Measurements from ENCODE around the gene PTPRG. TPM values are rescaled to one million over a fixed set of nuclear protein-coding genes. Genes with fewer than 3 reads are reported as not detected.
A peak's percentile ranks its signal among the peaks of the same experiment; 100 is the strongest.

The PTPRG gene
- total RNA-seq, 1 donor from 2014 or later = 77.2 TPM

- Mint-ChIP-seq H3K36me3 (peaks cover 14% of the 10 kb centered on the region), H3K4me1 (ENCODE audit: unreplicated experiment) (peaks cover 23% of the 10 kb centered on the region), H3K27ac (no peak overlapping the region), H3K9me3 (peaks cover 12% of the 10 kb centered on the region), H3K4me3 (no peak overlapping the region), H3K27me3 (no peaks in the 10 kb centered on the region)
- no peak for TF ChIP-seq CTCF (conservative IDR thresholded peaks at IDR 0.05)
- DNase-seq (ENCODE audit: extremely low spot score, unreplicated experiment) = no peak
Observed at GRCh38 chr3:61934505-61934871, 373.1 kb downstream of the PTPRG start.

- peaks cover 12% of the 10 kb centered on the region for H3K9me3 Mint-ChIP-seq
- no peak overlapping the region for H3K4me3 Mint-ChIP-seq
- TF ChIP-seq CTCF (conservative IDR thresholded peaks at IDR 0.05) = no peak
- no peak for DNase-seq (ENCODE audit: extremely low spot score, unreplicated experiment)
- no peaks in the 10 kb centered on the region for H3K27me3 Mint-ChIP-seq
- H3K4me1 Mint-ChIP-seq (ENCODE audit: unreplicated experiment) = peaks cover 20% of the 10 kb centered on the region
- no peak overlapping the region for H3K27ac Mint-ChIP-seq
- peaks cover 14% of the 10 kb centered on the region for H3K36me3 Mint-ChIP-seq
Observed at GRCh38 chr3:61935814-61936213, 374.4 kb downstream of the PTPRG start.

GRCh38 chr3:61936344-61936937 lies 375.1 kb downstream of the PTPRG start:
- no peak for DNase-seq (ENCODE audit: extremely low spot score, unreplicated experiment)
- Mint-ChIP-seq H3K36me3 (peaks cover 14% of the 10 kb centered on the region), H3K4me3 (no peak overlapping the region), H3K27ac (no peak overlapping the region), H3K4me1 (ENCODE audit: unreplicated experiment) (peaks cover 20% of the 10 kb centered on the region), H3K27me3 (no peaks in the 10 kb centered on the region), H3K9me3 (peaks cover 12% of the 10 kb centered on the region)
- peak; percentile 73 for TF ChIP-seq CTCF (conservative IDR thresholded peaks at IDR 0.05)

- H3K4me3 Mint-ChIP-seq = no peak overlapping the region
- H3K4me1 Mint-ChIP-seq (ENCODE audit: unreplicated experiment) = peaks cover 20% of the 10 kb centered on the region
- no peak for DNase-seq (ENCODE audit: extremely low spot score, unreplicated experiment)
- peaks cover 14% of the 10 kb centered on the region for H3K36me3 Mint-ChIP-seq
- no peak for TF ChIP-seq CTCF (conservative IDR thresholded peaks at IDR 0.05)
- no peaks in the 10 kb centered on the region for H3K27me3 Mint-ChIP-seq
- peaks cover 12% of the 10 kb centered on the region for H3K9me3 Mint-ChIP-seq
- H3K27ac Mint-ChIP-seq = no peak overlapping the region
Observed at GRCh38 chr3:61937477-61937876, 376.1 kb downstream of the PTPRG start.

GRCh38 chr3:61938878-61939549 lies 377.6 kb downstream of the PTPRG start:
- Mint-ChIP-seq H3K36me3 (peaks cover 17% of the 10 kb centered on the region), H3K27me3 (no peaks in the 10 kb centered on the region), H3K27ac (no peak overlapping the region), H3K9me3 (peaks cover 12% of the 10 kb centered on the region), H3K4me1 (ENCODE audit: unreplicated experiment) (peaks cover 20% of the 10 kb centered on the region), H3K4me3 (no peak overlapping the region)
- no peak for DNase-seq (ENCODE audit: extremely low spot score, unreplicated experiment)
- no peak for TF ChIP-seq CTCF (conservative IDR thresholded peaks at IDR 0.05)

All from type B pancreatic cell (in vitro differentiated cells).